Stimulated activated CD8-positive, alpha-beta memory T cell treated with anti-CD3 and anti-CD28 coated beads, Interleukin-4, amount 100 ng/mL, for 1 hour (primary cell): ENCODE measurements around the gene SLAIN1.

Experiments
- DNase-seq, 2 donors: peaks; one replicate each; pipeline ENCODE4 v3.0.0-alpha.2; 2020; ENCODE audit warnings: low read depth in 2 of 2, low spot score in 1 of 2

Gene SLAIN1

DNA sequence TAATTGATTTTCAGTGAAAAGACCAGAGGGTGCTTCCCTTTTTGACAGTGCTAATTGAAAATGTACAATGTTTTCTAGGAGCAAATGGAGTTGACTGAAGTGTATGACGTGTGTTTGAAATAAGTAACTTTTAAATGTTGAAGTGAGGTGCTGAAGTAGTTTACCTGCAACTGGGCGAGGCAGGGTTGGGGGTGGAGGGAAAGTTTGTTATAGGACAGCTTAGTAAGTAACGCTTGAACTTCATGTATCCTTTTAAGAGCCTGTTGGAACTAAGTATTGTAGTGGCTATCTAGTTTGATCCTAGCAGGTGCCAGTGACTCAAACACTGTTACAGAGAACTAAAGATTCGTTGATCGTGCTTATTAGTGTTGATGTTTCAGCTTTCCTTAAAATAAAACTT is 5.9 kb downstream of the SLAIN1 start:
- DNase-seq, result no peak

DNA sequence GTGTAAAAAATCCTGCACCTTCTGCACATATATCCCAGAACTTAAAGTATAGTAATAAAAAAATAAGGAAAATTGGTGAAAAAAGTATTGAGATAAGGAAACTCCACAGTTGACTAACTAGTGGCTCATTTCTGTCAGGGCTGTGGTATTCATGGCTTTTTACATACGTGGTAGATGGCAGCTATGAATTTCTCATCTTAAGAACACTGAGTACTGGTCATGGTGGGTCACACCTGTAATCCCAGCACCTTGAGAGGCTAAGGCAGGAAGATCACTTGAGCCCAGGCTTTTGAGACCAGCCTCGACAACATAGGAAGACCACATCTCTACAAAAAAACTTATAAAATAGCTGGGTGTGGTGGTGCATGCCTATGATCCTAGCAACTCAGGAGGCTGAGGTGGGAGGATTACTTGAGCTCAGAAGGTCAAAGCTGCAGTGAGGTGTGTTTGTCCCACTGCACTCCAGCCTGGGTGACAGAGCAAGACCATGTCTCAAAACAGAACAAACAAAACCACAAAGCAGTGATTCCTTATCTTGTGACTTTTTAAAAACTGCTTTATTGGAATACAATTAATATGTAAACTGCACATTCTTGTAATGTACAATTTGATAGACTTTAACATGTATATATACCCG is 16.8 kb downstream of the SLAIN1 start:
- DNase-seq, result no peak

- DNase-seq, result no peak
Observed at GRCh38 chr13:77715233-77715891, 17.9 kb downstream of the SLAIN1 start.

DNA sequence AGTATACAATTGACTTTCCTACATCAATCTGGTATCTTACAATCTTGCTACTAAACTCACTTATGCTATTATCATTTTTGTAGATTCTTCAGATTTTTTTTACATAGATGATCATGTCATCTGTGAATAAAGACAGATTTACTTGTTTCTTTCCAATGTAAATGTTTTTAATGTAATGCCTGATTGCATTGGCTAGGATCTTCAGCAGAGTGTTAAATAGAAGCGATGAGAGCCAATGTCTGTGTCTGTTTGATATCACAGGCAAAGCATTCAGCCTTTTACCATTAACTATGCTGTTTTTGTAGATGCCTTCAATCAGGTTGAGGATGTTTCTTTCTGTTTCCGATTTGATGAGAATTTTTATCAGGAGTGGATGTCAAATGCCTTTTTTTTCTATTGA is 19.2 kb downstream of the SLAIN1 start:
- DNase-seq, result no peak

DNA sequence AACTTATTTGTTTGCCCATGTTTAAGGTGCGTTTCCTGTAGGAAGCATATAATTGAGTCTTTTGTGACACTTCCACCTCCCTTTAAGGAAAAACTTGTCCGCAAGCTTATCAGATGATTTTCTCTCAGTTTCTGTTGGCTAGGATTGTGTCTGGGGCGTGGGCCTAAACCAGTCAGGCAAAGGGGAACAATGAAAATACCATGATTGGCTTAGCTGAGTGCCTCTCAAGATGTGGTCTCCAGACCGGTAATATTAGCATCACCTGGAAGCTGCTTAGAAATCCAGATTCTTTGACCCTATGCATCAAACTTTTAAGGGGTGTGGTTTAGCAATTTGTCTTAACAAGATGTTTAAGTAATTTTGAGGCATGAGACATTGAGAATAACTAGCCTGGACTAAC is 20.0 kb downstream of the SLAIN1 start:
- no peak for DNase-seq

GRCh38 chr13:77719128-77719527 is 21.6 kb downstream of the SLAIN1 start:
- no peak for DNase-seq

DNA sequence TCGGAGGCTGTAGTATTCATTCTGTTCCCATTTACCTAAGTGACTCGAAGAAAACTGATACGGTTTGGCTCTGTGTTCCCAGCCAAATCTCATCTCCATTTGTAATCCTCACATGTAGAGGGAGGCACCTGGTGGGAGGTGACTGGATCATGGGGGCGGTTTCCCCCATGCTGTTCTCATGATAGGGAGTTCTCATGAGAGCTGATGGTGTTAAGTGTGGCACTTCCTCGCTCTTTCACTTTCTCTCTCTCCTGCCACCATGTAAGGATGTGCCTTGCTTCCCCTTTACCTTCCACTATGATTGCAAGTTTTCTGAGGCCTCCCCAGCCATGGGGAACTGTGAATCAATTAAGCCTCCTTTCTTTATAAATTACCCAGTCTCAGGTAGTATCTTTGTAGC is 23.5 kb downstream of the SLAIN1 start:
- no peak for DNase-seq

DNA sequence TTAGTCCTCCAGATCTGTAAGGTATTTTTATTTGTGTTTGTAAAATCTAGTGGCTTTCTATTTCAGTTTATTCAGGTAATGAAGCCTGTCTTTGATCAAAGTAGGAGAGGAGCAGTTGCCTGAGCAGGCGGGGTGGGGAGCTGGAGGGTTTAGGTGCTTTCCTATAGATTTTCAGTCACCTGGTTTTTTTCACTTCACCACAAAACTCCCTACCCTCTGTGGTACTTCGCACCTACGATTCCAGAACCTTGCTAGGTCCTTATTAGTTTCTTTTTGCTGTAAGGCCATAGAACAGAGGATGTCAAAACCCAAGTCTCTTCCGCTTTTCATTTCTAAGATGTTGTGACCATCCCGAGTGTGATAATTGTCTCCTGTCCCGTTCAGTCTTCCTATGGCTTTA is 26.6 kb downstream of the SLAIN1 start:
- no peak for DNase-seq

DNA sequence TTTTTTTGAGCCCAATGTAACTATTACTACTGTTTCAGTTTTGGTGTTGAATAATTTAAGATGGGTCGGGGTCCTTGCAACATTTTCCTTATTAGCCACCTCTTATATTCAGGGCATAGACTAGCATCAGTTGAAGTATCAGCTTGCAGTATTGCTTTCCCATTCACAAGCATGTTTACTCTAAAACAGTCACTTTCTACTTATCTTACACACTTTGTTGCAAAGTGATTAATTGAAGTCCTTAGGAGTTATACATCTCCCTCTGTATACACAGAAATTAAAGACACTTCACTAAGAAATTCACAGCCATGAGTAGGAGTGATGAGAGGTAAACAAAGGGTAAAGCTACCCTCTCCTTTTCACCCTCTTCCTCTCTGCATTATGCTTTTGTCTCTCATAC is 27.6 kb downstream of the SLAIN1 start:
- no peak for DNase-seq

- no peak for DNase-seq
Observed at GRCh38 chr13:77728265-77729125, 31.0 kb downstream of the SLAIN1 start.

DNA sequence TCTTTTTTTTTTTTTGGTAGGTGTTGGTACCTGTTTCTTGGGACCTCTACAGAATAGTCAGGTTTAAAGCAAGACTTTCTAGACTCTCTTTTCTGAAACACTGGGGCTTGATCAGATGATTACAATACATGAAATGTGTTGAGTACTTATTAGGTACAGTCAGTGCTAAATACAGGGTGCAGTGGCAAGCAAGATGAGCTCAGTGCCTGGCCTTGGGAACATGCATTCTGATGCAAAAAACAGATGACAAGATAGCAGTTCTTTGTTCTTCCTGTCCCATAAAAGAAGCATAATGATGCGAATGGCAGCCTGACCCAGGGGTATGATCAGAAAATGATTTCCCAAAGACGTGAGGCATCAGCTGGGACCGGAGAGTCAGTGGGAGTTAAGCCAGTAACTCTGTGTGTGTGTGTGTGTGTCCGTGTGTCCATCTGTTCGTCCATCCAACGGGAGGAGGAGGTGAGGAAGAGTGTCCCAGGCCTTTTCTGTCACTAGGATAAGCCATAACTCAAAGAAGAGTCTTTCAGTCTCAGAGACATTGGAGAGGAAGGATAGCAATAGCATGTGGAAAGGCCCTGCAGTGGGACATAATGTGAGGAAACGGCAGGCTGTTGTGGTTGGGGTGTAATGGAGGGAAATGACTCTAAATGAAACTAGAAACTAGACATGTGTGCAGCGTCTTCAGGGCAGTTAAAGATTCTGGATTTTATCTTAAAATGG is 32.2 kb downstream of the SLAIN1 start:
- no peak for DNase-seq

GRCh38 chr13:77730572-77730971 is 33.1 kb downstream of the SLAIN1 start:
- no peak for DNase-seq

- no peak for DNase-seq
Observed at GRCh38 chr13:77732287-77732686, 34.8 kb downstream of the SLAIN1 start.

DNA sequence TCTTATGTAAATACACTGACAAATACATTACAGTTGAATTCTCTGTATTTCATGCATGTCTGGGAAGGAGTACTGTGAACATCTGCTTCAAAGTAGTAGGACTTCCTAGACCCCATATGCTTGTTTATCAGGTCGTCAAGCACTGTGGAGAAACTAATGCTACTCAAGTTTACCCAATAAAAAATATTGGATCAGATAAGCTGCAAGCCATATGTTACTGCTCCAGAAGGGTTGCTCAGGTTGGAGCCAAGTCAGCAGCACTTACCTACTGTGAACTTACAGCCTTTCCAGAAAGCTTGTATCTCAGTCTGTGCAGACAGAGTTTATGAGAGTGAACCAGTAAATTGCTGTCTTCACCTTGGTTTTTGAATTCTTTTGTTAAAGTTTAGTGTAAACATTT is 36.2 kb downstream of the SLAIN1 start:
- no peak for DNase-seq

DNA sequence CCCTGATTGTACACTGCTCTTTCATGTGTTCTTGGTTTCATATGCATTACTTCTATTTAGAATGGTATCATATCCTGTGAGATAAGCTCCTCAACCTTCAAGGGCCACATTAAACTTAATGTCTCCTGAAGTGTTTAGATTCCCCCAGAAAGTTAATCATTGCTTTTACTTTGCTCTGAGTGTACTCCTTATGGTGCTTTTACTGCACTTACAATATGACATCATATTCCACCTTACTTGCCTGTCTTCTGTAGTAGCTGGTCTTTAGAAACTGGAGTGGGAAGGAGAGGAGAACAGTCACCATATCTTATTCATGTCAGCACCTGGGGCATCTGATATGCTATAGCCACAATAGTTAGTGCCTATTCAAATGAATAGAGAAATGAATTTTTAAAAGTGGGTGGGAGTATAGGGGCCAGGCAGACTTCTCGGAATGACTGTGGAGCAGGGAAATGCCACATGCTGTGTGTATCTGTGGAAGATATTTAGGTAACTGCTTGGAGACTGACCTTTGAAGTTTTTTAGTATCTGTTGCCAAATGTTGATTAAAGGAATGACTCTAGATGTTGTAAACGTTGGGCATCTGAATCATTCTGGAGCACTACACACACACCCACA is 40.2 kb downstream of the SLAIN1 start:
- DNase-seq, result no peak

- DNase-seq, result no peak
Observed at GRCh38 chr13:77740097-77740735, 42.7 kb downstream of the SLAIN1 start.

DNA sequence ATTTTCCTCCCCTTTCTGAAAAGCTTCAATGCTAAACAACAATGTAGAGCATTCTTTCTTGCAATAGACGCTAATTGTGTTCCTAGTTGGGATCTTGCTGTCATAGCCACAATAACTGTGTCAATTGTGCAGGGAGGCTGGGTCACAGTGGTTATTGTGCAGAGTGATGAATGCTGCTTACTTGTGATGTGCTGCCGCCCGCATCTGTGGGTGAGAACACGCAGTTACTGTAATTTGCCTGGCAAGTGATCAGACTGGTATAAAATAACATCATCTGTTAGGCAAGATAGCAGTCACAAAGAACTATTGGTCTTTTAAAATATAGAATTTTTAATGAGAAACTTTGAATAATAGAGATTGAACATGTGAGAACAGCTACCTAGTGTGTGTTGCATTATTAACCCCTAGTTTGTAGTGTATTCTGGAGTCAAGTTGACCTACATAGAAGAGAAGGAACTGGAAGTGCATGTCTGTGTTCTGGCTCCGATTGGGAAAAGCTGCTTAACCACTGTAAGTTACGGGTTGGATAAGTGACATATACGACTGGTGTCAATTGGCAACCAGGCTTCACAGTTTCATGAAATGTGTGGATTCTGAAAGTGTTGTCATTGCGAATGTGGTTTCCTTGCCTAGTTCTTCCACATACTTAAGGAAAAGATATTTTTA is 43.6 kb downstream of the SLAIN1 start:
- DNase-seq, result no peak

GRCh38 chr13:77741597-77741972 is 44.1 kb downstream of the SLAIN1 start:
- no peak for DNase-seq

GRCh38 chr13:77742801-77743200 is 45.3 kb downstream of the SLAIN1 start:
- DNase-seq, result no peak

- DNase-seq, result no peak
Observed at GRCh38 chr13:77745784-77746183, 48.3 kb downstream of the SLAIN1 start.
